SK-N-SH treated with all-trans-retinoic acid at 6 μM for 48 hours (cell line): ENCODE data around the gene HELZ.

Experiments
- ATAC-seq: fragments of 200-7000 bp; cut with Tn5 transposase; 3 replicates; pipeline ENCODE4 v1.9.1; 2020; ENCODE audit warnings: mild to moderate bottlenecking, moderate library complexity
- ARNTL ChIP-seq: fragments of 450-650 bp; formaldehyde crosslinking; IDR thresholded peaks from 2 replicates; pipeline ENCODE4 v1.5.0; 2020; ENCODE audit warnings: low read depth, mild to moderate bottlenecking, moderate library complexity, borderline replicate concordance
- ESRRG ChIP-seq: fragments of 250-450 bp; sonication (Bioruptor Pico); IDR thresholded peaks from 2 replicates; pipeline ENCODE4 v1.6.1; 2021; ENCODE audit warnings: mild to moderate bottlenecking
- GLIS3 ChIP-seq: fragments of 250-450 bp; sonication (Bioruptor Pico); IDR thresholded peaks from 2 replicates; pipeline ENCODE4 v1.5.0; 2020; ENCODE audit warnings: mild to moderate bottlenecking, moderate library complexity
- ISL1 ChIP-seq: fragments of 250-450 bp; sonication (Bioruptor Pico); IDR thresholded peaks from 2 replicates; pipeline ENCODE4 v2.1.2; 2022; ENCODE audit warnings: mild to moderate bottlenecking, moderate library complexity
- OSR1 ChIP-seq: fragments of 250-450 bp; sonication (Bioruptor Pico); IDR thresholded peaks from 2 replicates; pipeline ENCODE4 v1.8.0; 2022; ENCODE audit warnings: moderate library complexity, mild to moderate bottlenecking, inconsistent platforms
- PPARA ChIP-seq: fragments of 250-450 bp; sonication (Bioruptor Pico); IDR thresholded peaks from 2 replicates; pipeline ENCODE4 v1.5.0; 2020; ENCODE audit warnings: mild to moderate bottlenecking, borderline replicate concordance
- RARB ChIP-seq: fragments of 250-450 bp; sonication (Bioruptor Pico); IDR thresholded peaks from 2 replicates; pipeline ENCODE4 v1.8.0; 2021; ENCODE audit warnings: mild to moderate bottlenecking, moderate library complexity
- SNAI2 ChIP-seq: fragments of 250-450 bp; sonication (Bioruptor Pico); IDR thresholded peaks from 2 replicates; pipeline ENCODE4 v1.5.0; 2020; ENCODE audit warnings: mild to moderate bottlenecking, moderate library complexity
- TCF4 ChIP-seq: fragments of 250-450 bp; sonication (Bioruptor Pico); IDR thresholded peaks from 2 replicates; pipeline ENCODE4 v1.8.0; 2021; ENCODE audit warnings: mild to moderate bottlenecking, moderate library complexity, borderline replicate concordance
- TOX ChIP-seq: fragments of 250-450 bp; sonication (Bioruptor Pico); IDR thresholded peaks from 2 replicates; pipeline ENCODE4 v1.8.0; 2021; ENCODE audit warnings: mild to moderate bottlenecking, moderate library complexity, borderline replicate concordance
- ZFP3 ChIP-seq: fragments of 250-450 bp; sonication (Bioruptor Pico); IDR thresholded peaks from 2 replicates; pipeline ENCODE4 v1.5.0; 2020; ENCODE audit warnings: mild to moderate bottlenecking, moderate library complexity
- ZNF565 ChIP-seq: fragments of 450-650 bp; formaldehyde crosslinking; conservative IDR thresholded peaks from 2 replicates; pipeline ENCODE4 v1.5.0; 2020; ENCODE audit warnings: low read depth, mild to moderate bottlenecking, moderate library complexity
- ZNF70 ChIP-seq: fragments of 450-650 bp; formaldehyde crosslinking; IDR thresholded peaks from 2 replicates; pipeline ENCODE4 v1.5.0; 2020; ENCODE audit warnings: mild to moderate bottlenecking, moderate library complexity
- ZNF8 ChIP-seq: fragments of 450-650 bp; formaldehyde crosslinking; IDR thresholded peaks from 2 replicates; pipeline ENCODE4 v1.5.0; 2020; ENCODE audit warnings: mild to moderate bottlenecking, moderate library complexity
- TF ChIP-seq, protein P1 (sequence below): fragments of 250-450 bp; sonication (Bioruptor Pico); IDR thresholded peaks from 2 replicates; pipeline ENCODE4 v1.8.0; 2021; ENCODE audit warnings: low read depth, mild to moderate bottlenecking, moderate library complexity, borderline replicate concordance
- TF ChIP-seq, protein P2 (sequence below): fragments of 250-450 bp; sonication (Bioruptor Pico); IDR thresholded peaks from 2 replicates; pipeline ENCODE4 v1.8.0; 2020; ENCODE audit warnings: mild to moderate bottlenecking, moderate library complexity, borderline replicate concordance
- TF ChIP-seq, protein P3 (sequence below): fragments of 250-450 bp; sonication (Bioruptor Pico); IDR thresholded peaks from 2 replicates; pipeline ENCODE4 v1.5.1; 2020; ENCODE audit warnings: low read depth, mild to moderate bottlenecking, moderate library complexity
- TF ChIP-seq, protein P4 (sequence below): fragments of 250-450 bp; sonication (Bioruptor Pico); IDR thresholded peaks from 2 replicates; pipeline ENCODE4 v1.5.1; 2021; ENCODE audit warnings: mild to moderate bottlenecking, moderate library complexity
- TF ChIP-seq, protein P5 (sequence below): fragments of 250-450 bp; sonication (Bioruptor Pico); IDR thresholded peaks from 2 replicates; pipeline ENCODE4 v1.5.0; 2020; ENCODE audit warnings: mild to moderate bottlenecking, moderate library complexity

Gene HELZ

DNA sequence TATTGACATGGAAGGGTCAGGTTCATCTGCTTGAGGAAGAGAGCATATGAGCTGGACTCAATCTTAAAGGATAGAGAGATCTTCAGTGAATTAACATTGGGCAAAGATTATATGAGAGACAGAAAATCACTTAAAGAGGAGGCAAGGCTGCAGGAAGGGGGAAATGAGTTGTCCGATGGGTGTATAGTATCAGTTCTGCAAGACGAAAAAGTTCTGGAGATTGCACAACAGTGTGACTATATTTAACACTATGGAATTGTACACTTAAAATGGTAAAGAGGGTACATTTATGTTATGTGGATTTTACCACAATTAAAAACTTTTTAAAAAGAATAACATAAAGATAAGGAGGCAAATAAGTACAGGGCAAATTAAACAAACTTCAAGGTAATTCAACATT lies 80.7 kb downstream of the HELZ start (continued):
- TF ChIP-seq ZNF565 = no peak
- TF ChIP-seq, protein P1, sequence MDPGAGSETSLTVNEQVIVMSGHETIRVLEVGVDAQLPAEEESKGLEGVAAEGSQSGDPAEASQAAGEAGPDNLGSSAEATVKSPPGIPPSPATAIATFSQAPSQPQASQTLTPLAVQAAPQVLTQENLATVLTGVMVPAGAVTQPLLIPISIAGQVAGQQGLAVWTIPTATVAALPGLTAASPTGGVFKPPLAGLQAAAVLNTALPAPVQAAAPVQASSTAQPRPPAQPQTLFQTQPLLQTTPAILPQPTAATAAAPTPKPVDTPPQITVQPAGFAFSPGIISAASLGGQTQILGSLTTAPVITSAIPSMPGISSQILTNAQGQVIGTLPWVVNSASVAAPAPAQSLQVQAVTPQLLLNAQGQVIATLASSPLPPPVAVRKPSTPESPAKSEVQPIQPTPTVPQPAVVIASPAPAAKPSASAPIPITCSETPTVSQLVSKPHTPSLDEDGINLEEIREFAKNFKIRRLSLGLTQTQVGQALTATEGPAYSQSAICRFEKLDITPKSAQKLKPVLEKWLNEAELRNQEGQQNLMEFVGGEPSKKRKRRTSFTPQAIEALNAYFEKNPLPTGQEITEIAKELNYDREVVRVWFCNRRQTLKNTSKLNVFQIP (CRISPR knock-in tag) = no peak
- TF ChIP-seq ZNF70 = no peak
- TF ChIP-seq PPARA = no peak
- no peak for TF ChIP-seq ZFP3 (CRISPR knock-in tag)
- no peak for TF ChIP-seq TCF4 (CRISPR knock-in tag)
- no peak for TF ChIP-seq TOX (CRISPR knock-in tag)

DNA sequence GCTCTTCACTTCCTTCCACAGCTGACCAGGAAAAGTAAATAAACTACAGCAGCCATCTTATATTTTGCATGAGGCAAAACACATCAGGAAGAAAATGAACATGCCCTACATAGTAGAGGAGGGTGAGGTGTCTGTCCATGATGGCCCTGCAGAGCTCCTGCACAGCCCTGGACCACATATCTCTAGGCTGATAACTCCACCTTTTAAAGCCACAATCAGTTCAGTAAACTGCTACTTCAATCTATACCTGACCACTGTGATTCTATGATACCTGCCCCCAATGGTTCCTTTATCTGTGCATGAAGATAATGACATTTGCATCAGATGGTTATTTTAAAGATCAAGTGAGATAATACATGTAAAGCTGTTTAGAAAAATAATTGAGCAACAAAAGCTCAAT lies 82.2 kb downstream of the HELZ start:
- ATAC-seq = no peak
- no peak for TF ChIP-seq GLIS3 (CRISPR knock-in tag)
- no peak for TF ChIP-seq ESRRG (CRISPR knock-in tag)
- no peak for TF ChIP-seq ZNF565
- TF ChIP-seq, protein P2, sequence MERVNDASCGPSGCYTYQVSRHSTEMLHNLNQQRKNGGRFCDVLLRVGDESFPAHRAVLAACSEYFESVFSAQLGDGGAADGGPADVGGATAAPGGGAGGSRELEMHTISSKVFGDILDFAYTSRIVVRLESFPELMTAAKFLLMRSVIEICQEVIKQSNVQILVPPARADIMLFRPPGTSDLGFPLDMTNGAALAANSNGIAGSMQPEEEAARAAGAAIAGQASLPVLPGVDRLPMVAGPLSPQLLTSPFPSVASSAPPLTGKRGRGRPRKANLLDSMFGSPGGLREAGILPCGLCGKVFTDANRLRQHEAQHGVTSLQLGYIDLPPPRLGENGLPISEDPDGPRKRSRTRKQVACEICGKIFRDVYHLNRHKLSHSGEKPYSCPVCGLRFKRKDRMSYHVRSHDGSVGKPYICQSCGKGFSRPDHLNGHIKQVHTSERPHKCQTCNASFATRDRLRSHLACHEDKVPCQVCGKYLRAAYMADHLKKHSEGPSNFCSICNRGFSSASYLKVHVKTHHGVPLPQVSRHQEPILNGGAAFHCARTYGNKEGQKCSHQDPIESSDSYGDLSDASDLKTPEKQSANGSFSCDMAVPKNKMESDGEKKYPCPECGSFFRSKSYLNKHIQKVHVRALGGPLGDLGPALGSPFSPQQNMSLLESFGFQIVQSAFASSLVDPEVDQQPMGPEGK (CRISPR knock-in tag) = no peak
- TF ChIP-seq, protein P1 (CRISPR knock-in tag) = no peak
- TF ChIP-seq ARNTL (CRISPR knock-in tag) = no peak
- TF ChIP-seq TOX (CRISPR knock-in tag) = no peak
- TF ChIP-seq ZNF8 (CRISPR knock-in tag) = no peak
- no peak for TF ChIP-seq TCF4 (CRISPR knock-in tag)
- TF ChIP-seq, protein P3, sequence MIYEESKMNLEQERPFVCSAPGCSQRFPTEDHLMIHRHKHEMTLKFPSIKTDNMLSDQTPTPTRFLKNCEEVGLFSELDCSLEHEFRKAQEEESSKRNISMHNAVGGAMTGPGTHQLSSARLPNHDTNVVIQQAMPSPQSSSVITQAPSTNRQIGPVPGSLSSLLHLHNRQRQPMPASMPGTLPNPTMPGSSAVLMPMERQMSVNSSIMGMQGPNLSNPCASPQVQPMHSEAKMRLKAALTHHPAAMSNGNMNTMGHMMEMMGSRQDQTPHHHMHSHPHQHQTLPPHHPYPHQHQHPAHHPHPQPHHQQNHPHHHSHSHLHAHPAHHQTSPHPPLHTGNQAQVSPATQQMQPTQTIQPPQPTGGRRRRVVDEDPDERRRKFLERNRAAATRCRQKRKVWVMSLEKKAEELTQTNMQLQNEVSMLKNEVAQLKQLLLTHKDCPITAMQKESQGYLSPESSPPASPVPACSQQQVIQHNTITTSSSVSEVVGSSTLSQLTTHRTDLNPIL (CRISPR knock-in tag) = no peak
- no peak for TF ChIP-seq ZFP3 (CRISPR knock-in tag)
- no peak for TF ChIP-seq ISL1
- TF ChIP-seq, all 23 proteins: peak for 0

DNA sequence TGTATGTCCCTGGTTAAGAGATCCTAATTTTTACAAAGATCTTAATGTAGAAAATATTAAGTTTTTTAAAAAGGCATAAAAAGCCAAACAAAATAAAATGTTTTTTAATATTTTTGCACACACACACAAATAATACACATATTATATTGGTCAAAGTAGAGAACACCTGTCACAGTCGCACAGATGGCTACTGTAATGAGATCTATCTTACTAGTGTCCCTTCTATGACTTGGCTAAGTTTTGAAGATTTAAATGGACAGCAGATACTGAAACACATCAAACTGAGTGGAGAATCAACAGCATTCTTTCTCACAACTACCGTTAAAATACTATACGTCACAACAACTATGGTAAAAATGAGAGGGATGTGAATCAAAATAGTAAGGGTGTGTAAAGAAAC lies 83.4 kb downstream of the HELZ start:
- no peak for TF ChIP-seq ZNF565
- TF ChIP-seq RARB (CRISPR knock-in tag) = no peak
- TF ChIP-seq, protein P4, sequence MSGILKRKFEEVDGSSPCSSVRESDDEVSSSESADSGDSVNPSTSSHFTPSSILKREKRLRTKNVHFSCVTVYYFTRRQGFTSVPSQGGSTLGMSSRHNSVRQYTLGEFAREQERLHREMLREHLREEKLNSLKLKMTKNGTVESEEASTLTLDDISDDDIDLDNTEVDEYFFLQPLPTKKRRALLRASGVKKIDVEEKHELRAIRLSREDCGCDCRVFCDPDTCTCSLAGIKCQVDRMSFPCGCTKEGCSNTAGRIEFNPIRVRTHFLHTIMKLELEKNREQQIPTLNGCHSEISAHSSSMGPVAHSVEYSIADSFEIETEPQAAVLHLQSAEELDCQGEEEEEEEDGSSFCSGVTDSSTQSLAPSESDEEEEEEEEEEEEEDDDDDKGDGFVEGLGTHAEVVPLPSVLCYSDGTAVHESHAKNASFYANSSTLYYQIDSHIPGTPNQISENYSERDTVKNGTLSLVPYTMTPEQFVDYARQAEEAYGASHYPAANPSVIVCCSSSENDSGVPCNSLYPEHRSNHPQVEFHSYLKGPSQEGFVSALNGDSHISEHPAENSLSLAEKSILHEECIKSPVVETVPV (CRISPR knock-in tag) = no peak
- no peak for TF ChIP-seq GLIS3 (CRISPR knock-in tag)
- TF ChIP-seq ZNF70 = no peak
- TF ChIP-seq ARNTL (CRISPR knock-in tag) = no peak
- TF ChIP-seq OSR1 (CRISPR knock-in tag) = no peak
- TF ChIP-seq, protein P5, sequence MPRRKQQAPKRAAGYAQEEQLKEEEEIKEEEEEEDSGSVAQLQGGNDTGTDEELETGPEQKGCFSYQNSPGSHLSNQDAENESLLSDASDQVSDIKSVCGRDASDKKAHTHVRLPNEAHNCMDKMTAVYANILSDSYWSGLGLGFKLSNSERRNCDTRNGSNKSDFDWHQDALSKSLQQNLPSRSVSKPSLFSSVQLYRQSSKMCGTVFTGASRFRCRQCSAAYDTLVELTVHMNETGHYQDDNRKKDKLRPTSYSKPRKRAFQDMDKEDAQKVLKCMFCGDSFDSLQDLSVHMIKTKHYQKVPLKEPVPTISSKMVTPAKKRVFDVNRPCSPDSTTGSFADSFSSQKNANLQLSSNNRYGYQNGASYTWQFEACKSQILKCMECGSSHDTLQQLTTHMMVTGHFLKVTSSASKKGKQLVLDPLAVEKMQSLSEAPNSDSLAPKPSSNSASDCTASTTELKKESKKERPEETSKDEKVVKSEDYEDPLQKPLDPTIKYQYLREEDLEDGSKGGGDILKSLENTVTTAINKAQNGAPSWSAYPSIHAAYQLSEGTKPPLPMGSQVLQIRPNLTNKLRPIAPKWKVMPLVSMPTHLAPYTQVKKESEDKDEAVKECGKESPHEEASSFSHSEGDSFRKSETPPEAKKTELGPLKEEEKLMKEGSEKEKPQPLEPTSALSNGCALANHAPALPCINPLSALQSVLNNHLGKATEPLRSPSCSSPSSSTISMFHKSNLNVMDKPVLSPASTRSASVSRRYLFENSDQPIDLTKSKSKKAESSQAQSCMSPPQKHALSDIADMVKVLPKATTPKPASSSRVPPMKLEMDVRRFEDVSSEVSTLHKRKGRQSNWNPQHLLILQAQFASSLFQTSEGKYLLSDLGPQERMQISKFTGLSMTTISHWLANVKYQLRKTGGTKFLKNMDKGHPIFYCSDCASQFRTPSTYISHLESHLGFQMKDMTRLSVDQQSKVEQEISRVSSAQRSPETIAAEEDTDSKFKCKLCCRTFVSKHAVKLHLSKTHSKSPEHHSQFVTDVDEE = no peak
- no peak for TF ChIP-seq SNAI2 (CRISPR knock-in tag)
- ATAC-seq = no peak
